H1 (cell line): ENCODE measurements around the gene CST6. TPM values are rescaled to one million over a fixed set of nuclear protein-coding genes. Genes with fewer than 3 reads are reported as not detected.

Experiments
- CTCF ChIA-PET: fragments of 300-600 bp; sonication (Branson Sonifier 250); formaldehyde crosslinking; loops from one replicate; lab custom pipeline; 2021; ENCODE audit not compliant: partially characterized antibody; lab: Charles Lee
- POLR2A ChIA-PET: fragments of 300-600 bp; sonication (Branson Sonifier 250); formaldehyde crosslinking; loops from one replicate; lab custom pipeline; 2021; ENCODE audit warnings: inconsistent platforms; ENCODE audit not compliant: partially characterized antibody; lab: Charles Lee
- DNase-seq, 2 experiments: peaks; one replicate each; pipeline versions ENCODE4 v3.0.0 to v3.0.0-alpha.2; 2010 to 2022; ENCODE audit warnings: low spot score in 2 of 2, low read depth in 1 of 2, mixed read lengths in 1 of 2
- FAIRE-seq: peaks from 2 replicates; lab custom pipeline; 2011; peaks lifted over from hg19 to GRCh38; lab: Jason Lieb, UNC
- H2AFZ ChIP-seq: 2 replicates; pipeline ENCODE4 v1.8.1; 2012; ENCODE audit warnings: low read length, inconsistent platforms
- H2AK5ac ChIP-seq: 2 replicates; pipeline ENCODE4 v1.6.1; 2013; ENCODE audit warnings: low read depth, low read length
- H2BK120ac ChIP-seq: replicated peaks from 2 replicates; pipeline ENCODE3; 2013; ENCODE audit warnings: low read depth, low read length, inconsistent platforms
- H2BK12ac ChIP-seq: 2 replicates; pipeline ENCODE4 v1.6.1; 2013; ENCODE audit warnings: low read depth, low read length
- H2BK15ac ChIP-seq: 2 replicates; pipeline ENCODE4 v1.6.1; 2013; ENCODE audit warnings: low read length
- H2BK20ac ChIP-seq: 2 replicates; pipeline ENCODE4 v1.6.1; 2013; ENCODE audit warnings: low read length
- H2BK5ac ChIP-seq: 2 replicates; pipeline ENCODE4 v1.6.1; 2013; ENCODE audit warnings: low read depth, low read length
- H3K14ac ChIP-seq: 2 replicates; pipeline ENCODE4 v1.6.1; 2013; ENCODE audit warnings: inconsistent platforms; ENCODE audit not compliant: insufficient read length
- H3K18ac ChIP-seq: 2 replicates; pipeline ENCODE4 v1.6.1; 2013; ENCODE audit warnings: low read length; ENCODE audit errors: extremely low read depth
- H3K23ac ChIP-seq: 2 replicates; pipeline ENCODE4 v1.6.1; 2013; ENCODE audit warnings: inconsistent platforms; ENCODE audit not compliant: insufficient read length
- H3K23me2 ChIP-seq: 2 replicates; pipeline ENCODE4 v1.6.1; 2013; ENCODE audit warnings: low read depth, low read length
- H3K27ac ChIP-seq: 2 replicates; pipeline ENCODE4 v1.6.1; 2011; ENCODE audit warnings: low read depth, low read length, inconsistent platforms
- H3K27me3 ChIP-seq, 4 experiments: replicated peaks in 1 of 4; 1 replicate in 1 of 4; 2 replicates in 3 of 4; pipeline versions ENCODE4 v1.6.1 to v1.8.1; 2011 to 2013; ENCODE audit warnings: low read length in 3 of 4, mild to moderate bottlenecking in 3 of 4, inconsistent platforms in 2 of 4, mixed read lengths in 2 of 4, moderate library complexity in 1 of 4; ENCODE audit not compliant: control insufficient read depth in 3 of 4, insufficient read depth in 3 of 4; ENCODE audit errors: extremely low read depth in 1 of 4
- H3K36me3 ChIP-seq, 4 experiments: 2 replicates each; pipeline versions ENCODE4 v1.6.1 to v1.8.1; 2011 to 2013; ENCODE audit warnings: mild to moderate bottlenecking in 4 of 4, low read length in 3 of 4, moderate library complexity in 2 of 4, control low read depth in 1 of 4, inconsistent platforms in 1 of 4; ENCODE audit not compliant: insufficient read depth in 4 of 4, control insufficient read depth in 2 of 4
- H3K4ac ChIP-seq: replicated peaks from 2 replicates; pipeline ENCODE3; 2013; ENCODE audit warnings: low read length, low read depth, mixed read lengths, inconsistent platforms; ENCODE audit not compliant: insufficient read length
- H3K4me1 ChIP-seq, 4 experiments: replicated peaks in 1 of 4; 1 replicate in 1 of 4; 2 replicates in 3 of 4; pipeline versions ENCODE4 v1.6.1 to v1.8.1; 2011 to 2013; ENCODE audit warnings: low read length in 3 of 4, inconsistent platforms in 2 of 4, mixed read lengths in 1 of 4; ENCODE audit not compliant: insufficient read depth in 4 of 4, control insufficient read depth in 3 of 4
- H3K4me2 ChIP-seq, 2 experiments: 2 replicates each; pipeline versions ENCODE4 v1.6.1 to v1.8.1; 2011 to 2013; ENCODE audit warnings: low read depth in 2 of 2, low read length in 2 of 2, control low read depth in 1 of 2, inconsistent platforms in 1 of 2, mild to moderate bottlenecking in 1 of 2; ENCODE audit not compliant: insufficient read depth in 1 of 2
- H3K4me3 ChIP-seq, 4 experiments: fragments of 200-600, 300-600 bp in 1 of 4; sonication (generic), shearing (Covaris generic), sonication (Bioruptor Twin) in 1 of 4; 2 replicates each; pipeline versions ENCODE4 v1.5.1 to v1.8.1; 2011 to 2016; ENCODE audit warnings: low read length in 4 of 4, low read depth in 3 of 4, control low read depth in 2 of 4, inconsistent platforms in 2 of 4, mild to moderate bottlenecking in 2 of 4, mixed read lengths in 1 of 4, moderate library complexity in 1 of 4; ENCODE audit not compliant: insufficient read depth in 2 of 4; ENCODE audit errors: extremely low read depth in 1 of 4
- H3K56ac ChIP-seq: replicated peaks from 2 replicates; pipeline ENCODE3; 2013; ENCODE audit warnings: low read depth, mild to moderate bottlenecking, mixed read lengths, low read length, inconsistent platforms; ENCODE audit not compliant: insufficient read length
- H3K79me1 ChIP-seq: 2 replicates; pipeline ENCODE4 v1.6.1; 2013; ENCODE audit warnings: low read depth, low read length, control low read depth
- H3K79me2 ChIP-seq, 2 experiments: 2 replicates each; pipeline versions ENCODE4 v1.6.1 to v1.8.1; 2012 to 2013; ENCODE audit warnings: low read length in 2 of 2, mild to moderate bottlenecking in 2 of 2, inconsistent platforms in 1 of 2; ENCODE audit not compliant: insufficient read depth in 2 of 2, control insufficient read depth in 1 of 2
- H3K9ac ChIP-seq, 4 experiments: replicated peaks in 1 of 4; 1 replicate in 1 of 4; 2 replicates in 3 of 4; pipeline versions ENCODE4 v1.6.1 to v1.8.1; 2011 to 2013; ENCODE audit warnings: low read depth in 3 of 4, low read length in 3 of 4, control low read depth in 2 of 4, mild to moderate bottlenecking in 2 of 4, moderate library complexity in 2 of 4, inconsistent platforms in 1 of 4; ENCODE audit errors: extremely low read depth in 1 of 4
- H3K9me3 ChIP-seq, 2 experiments: 2 replicates each; pipeline versions ENCODE4 v1.6.1 to v1.8.1; 2012 to 2013; ENCODE audit warnings: mild to moderate bottlenecking in 2 of 2, moderate library complexity in 2 of 2, control low read depth in 1 of 2, inconsistent platforms in 1 of 2, low read depth in 1 of 2, low read length in 1 of 2, mixed read lengths in 1 of 2; ENCODE audit not compliant: insufficient read depth in 2 of 2
- H4K20me1 ChIP-seq, 2 experiments: replicated peaks in 1 of 2; 2 replicates each; pipeline versions ENCODE3 to v1.8.1; 2011 to 2013; ENCODE audit warnings: inconsistent platforms in 2 of 2, low read length in 2 of 2, mild to moderate bottlenecking in 1 of 2; ENCODE audit not compliant: insufficient read depth in 2 of 2, control insufficient read depth in 1 of 2
- H4K5ac ChIP-seq: 2 replicates; pipeline ENCODE4 v1.6.1; 2013; ENCODE audit warnings: low read length, low read depth, mixed read lengths, inconsistent platforms; ENCODE audit not compliant: insufficient read length
- H4K8ac ChIP-seq: 2 replicates; pipeline ENCODE4 v1.8.0; 2013; ENCODE audit warnings: mild to moderate bottlenecking, moderate library complexity, low read length, inconsistent platforms; ENCODE audit not compliant: insufficient read depth; ENCODE audit errors: extremely low read depth
- H4K91ac ChIP-seq: replicated peaks from 2 replicates; pipeline ENCODE3; 2013; ENCODE audit warnings: low read length, mixed read lengths, inconsistent platforms; ENCODE audit not compliant: insufficient read length
- NRF1 ChIP-seq: IDR thresholded peaks from 2 replicates; pipeline ENCODE4 v1.6.1; 2011; ENCODE audit warnings: mild to moderate bottlenecking, low read depth, low read length, improper control_type of control experiment
- WGBS, 2 experiments: shearing (Covaris generic) in 1 of 2; methylation state at CpG; one replicate each; pipeline versions ENCODE4 v1.1.6 to v1.1.7; 2013 to 2015; ENCODE audit warnings: low lambda C conversion rate in 2 of 2, mixed read lengths in 2 of 2, inconsistent platforms in 1 of 2, low coverage in 1 of 2, missing lambda C conversion rate in 1 of 2; ENCODE audit not compliant: insufficient replicate concordance in 2 of 2, insufficient coverage in 1 of 2, insufficient read length in 1 of 2; ENCODE audit errors: extremely low coverage in 1 of 2, missing lambda C conversion rate in 1 of 2; 5-methylcytosine and 5-hydroxymethylcytosine counted together
- polyA plus RNA-seq, 7 experiments: library from polyadenylated mRNA; depleted of rRNA in 3 of 7; stranded (reverse) in 5 of 7; unstranded in 2 of 7; fragments of >200 nt in 5 of 7; fragments of 200-250 nt in 2 of 7; gene quantifications; 1 replicate in 5 of 7; 2 replicates in 1 of 7; 4 replicates in 1 of 7; pipeline versions ENCODE4 v1.2.1 to v1.2.3, GENCODE V29; 2011 to 2013; ENCODE audit warnings: missing spikeins in 2 of 7, mixed read lengths in 2 of 7
- total RNA-seq: library from RNA; stranded (reverse); fragmentation: NEBNext Ultra II Directional; extraction: Animal tissue kit (Norgen Biotek cat#: 25700); gene quantifications from 2 replicates; pipeline ENCODE4 v1.2.1, GENCODE V29; 2021
- TF ChIP-seq, protein P1 (sequence below): IDR thresholded peaks from 2 replicates; pipeline ENCODE4 v1.6.1; 2012; ENCODE audit warnings: low read length, inconsistent platforms

The CST6 gene
- total and polyA plus RNA-seq, 2 of the 8 experiments (the other 6 are each of a cell fraction or from before 2014, with no cell fraction given): 1.6 to 7.6 TPM

DNA sequence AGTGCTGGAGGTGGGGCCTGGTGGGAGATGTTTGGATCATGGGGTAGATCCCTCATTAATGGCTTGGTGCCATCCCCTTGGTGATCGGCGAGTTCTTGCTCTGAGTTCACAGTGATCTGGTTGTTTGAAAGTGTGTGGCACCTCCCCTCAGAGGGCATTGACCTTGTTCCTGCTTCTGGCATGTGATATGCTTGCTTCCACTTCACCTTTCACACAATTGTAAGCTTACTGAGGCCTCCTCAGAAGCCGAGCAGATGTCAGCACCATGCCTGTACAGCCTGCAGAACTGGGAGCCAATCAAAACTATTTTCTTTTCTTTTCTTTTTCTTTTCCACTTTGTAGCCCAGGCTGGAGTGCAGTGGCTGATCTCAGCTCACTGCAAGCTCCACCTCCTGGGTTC, 25.5 kb downstream of the CST6 start:
- Histone ChIP-seq H3K79me1 (no peaks in the 10 kb centered on the region), H3K4me2 (no peak overlapping the region), H2BK5ac (no peak overlapping the region), H3K9me3 (peaks cover 6 to 8% of the 10 kb centered on the region in 2 experiments), H3K23ac (no peak overlapping the region), H2AFZ (no peak overlapping the region), H3K18ac (no peak overlapping the region), H4K8ac (no peak overlapping the region), H2AK5ac (no peak overlapping the region), H3K36me3 (peaks cover 0 to 4% (median under 1%) of the 10 kb centered on the region in 4 experiments; a peak in 5 of 8 replicates), H3K56ac (no peak overlapping the region), H2BK120ac (no peak overlapping the region), H3K9ac (no peak overlapping the region), H3K4me3 (no peak overlapping the region), H2BK20ac (no peak overlapping the region), H3K27ac (no peak overlapping the region), H3K23me2 (0 out of 2 replicates have a peak, but pooled peaks cover 2% of the 10 kb centered on the region), H3K4me1 (no peaks in the 10 kb centered on the region), H4K20me1 (no peaks in the 10 kb centered on the region), H4K5ac (no peak overlapping the region), H3K79me2 (no peaks in the 10 kb centered on the region), H2BK12ac (no peak overlapping the region), H3K14ac (no peak overlapping the region), H3K27me3 (no peaks in the 10 kb centered on the region), H4K91ac (no peak overlapping the region), H2BK15ac (no peak overlapping the region), H3K4ac (no peak overlapping the region)
- TF ChIP-seq NRF1: no peak
- TF ChIP-seq, protein P1, sequence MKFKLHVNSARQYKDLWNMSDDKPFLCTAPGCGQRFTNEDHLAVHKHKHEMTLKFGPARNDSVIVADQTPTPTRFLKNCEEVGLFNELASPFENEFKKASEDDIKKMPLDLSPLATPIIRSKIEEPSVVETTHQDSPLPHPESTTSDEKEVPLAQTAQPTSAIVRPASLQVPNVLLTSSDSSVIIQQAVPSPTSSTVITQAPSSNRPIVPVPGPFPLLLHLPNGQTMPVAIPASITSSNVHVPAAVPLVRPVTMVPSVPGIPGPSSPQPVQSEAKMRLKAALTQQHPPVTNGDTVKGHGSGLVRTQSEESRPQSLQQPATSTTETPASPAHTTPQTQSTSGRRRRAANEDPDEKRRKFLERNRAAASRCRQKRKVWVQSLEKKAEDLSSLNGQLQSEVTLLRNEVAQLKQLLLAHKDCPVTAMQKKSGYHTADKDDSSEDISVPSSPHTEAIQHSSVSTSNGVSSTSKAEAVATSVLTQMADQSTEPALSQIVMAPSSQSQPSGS: no peak
- CTCF ChIA-PET: interaction anchor here (0.6 to 2.7 kb wide), 2 partner anchors 15 to 28 kb away, joined by 3 to 14 read pairs; no protein-coding TSS in a partner anchor
- no peak for DNase-seq
- no peak for FAIRE-seq
- WGBS, 2 experiments: 80% methylated on average over 3 of the region's 3 CpGs; no CpG with 5 or more reads in 1 of the 2 experiments
- POLR2A ChIA-PET: no interaction called here
